Measurements from ENCODE around the gene SMIM12.

SMIM12 gene

DNA sequence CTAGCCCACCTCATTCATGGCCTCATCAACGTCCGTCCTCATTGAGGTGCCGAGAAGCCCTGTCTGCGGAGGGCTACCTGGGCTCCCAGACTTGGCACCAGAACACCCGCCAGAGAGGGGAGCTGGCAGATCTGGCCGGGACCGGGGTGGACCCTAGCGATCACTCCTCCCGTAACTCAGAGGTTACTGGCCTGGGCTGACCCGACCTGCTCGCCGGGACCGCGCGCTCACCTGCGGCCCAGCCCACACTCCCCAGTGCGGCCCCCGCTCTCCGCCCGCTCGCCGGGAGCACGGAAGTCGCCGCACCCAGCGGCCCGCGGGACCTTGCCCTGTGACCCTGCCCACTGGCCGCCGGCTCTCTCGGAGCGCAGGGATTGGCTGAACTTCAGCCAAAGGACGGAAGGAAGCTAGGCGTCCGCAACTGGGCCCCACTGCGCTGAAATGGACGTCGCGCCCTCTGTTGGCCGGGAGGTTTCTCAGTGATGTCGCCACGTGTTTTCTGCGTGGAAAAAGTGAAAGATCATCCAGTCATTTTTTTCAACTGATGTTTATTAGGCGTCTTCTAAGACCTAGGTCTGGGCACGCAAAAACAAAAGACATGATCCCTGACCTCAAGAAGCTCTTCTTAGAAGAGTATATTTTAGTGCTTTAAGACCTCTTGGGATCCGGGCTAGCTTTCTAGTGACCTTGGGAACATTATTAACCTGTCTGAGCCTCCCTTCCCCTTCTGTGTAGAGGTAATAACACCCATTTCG lies at the start of gene SMIM12:
Gene SMIM12, minus strand, starts transcription at position 304 of the 755 bp plus-strand sequence. CDS start 3,772 bp downstream, outside the sequence.
- H3K27ac Mint-ChIP-seq: peak within 1 kb of the TSS; percentile 93
- H3K9me3 Mint-ChIP-seq: no peaks in the 10 kb centered on the region
- peak within 1 kb of the TSS; percentile 93 for H3K4me3 Mint-ChIP-seq
- ATAC-seq (peak; percentile 92), DNase-seq (peak; percentile 94)
- no peaks in the 10 kb centered on the region for H3K27me3 Mint-ChIP-seq
- H3K4me1 Mint-ChIP-seq: peaks cover 64% of the 10 kb centered on the region
- peaks cover 15% of the 10 kb centered on the region for H3K36me3 Mint-ChIP-seq (ENCODE audit: low read depth)

GRCh38 chr1:34908369-34908768 lies 48.8 kb upstream of the SMIM12 start:
- Mint-ChIP-seq H3K9me3 (no peaks in the 10 kb centered on the region), H3K27me3 (no peaks in the 10 kb centered on the region), H3K4me1 (no peaks in the 10 kb centered on the region), H3K4me3 (no peak overlapping the region), H3K27ac (no peak overlapping the region), H3K36me3 (ENCODE audit: low read depth) (no peaks in the 10 kb centered on the region)
- DNase-seq (no peak), ATAC-seq (no peak)

- Mint-ChIP-seq H3K36me3 (ENCODE audit: low read depth) (no peaks in the 10 kb centered on the region), H3K4me1 (no peaks in the 10 kb centered on the region), H3K9me3 (no peaks in the 10 kb centered on the region), H3K27me3 (no peaks in the 10 kb centered on the region), H3K4me3 (no peak overlapping the region), H3K27ac (no peak overlapping the region)
- DNase-seq (no peak), ATAC-seq (no peak)
Observed at GRCh38 chr1:34907487-34908090, 48.0 kb upstream of the SMIM12 start.

GRCh38 chr1:34906756-34907155 lies 47.2 kb upstream of the SMIM12 start:
- Mint-ChIP-seq H3K9me3 (no peaks in the 10 kb centered on the region), H3K4me1 (no peaks in the 10 kb centered on the region), H3K27me3 (peaks cover 3% of the 10 kb centered on the region), H3K36me3 (ENCODE audit: low read depth) (no peaks in the 10 kb centered on the region), H3K27ac (no peak overlapping the region), H3K4me3 (no peak overlapping the region)
- ATAC-seq: no peak
- no peak for DNase-seq

DNA sequence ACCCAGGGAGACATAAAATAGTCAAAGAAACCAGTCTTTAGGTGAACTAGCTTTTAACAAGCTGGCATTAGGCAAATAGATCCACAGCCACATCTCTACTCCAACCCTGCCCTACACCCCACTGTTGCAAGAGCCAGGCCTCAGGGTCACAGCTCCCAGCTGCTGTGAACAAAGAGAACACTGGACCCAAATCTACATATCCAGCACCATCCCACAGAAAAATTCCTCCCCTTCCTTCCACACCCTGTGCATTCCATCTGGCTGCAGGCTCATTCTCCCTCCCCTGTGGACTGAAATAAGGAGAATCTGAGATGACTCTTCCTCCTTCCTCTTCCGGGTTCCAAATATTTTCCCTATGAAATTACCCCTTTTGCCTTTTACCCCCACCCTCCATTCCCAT lies 46.7 kb upstream of the SMIM12 start:
- H3K27ac Mint-ChIP-seq: no peak overlapping the region
- H3K4me3 Mint-ChIP-seq: no peak overlapping the region
- H3K4me1 Mint-ChIP-seq: no peaks in the 10 kb centered on the region
- no peaks in the 10 kb centered on the region for H3K9me3 Mint-ChIP-seq
- ATAC-seq: no peak
- no peaks in the 10 kb centered on the region for H3K36me3 Mint-ChIP-seq (ENCODE audit: low read depth)
- peaks cover 6% of the 10 kb centered on the region for H3K27me3 Mint-ChIP-seq
- no peak for DNase-seq

DNA sequence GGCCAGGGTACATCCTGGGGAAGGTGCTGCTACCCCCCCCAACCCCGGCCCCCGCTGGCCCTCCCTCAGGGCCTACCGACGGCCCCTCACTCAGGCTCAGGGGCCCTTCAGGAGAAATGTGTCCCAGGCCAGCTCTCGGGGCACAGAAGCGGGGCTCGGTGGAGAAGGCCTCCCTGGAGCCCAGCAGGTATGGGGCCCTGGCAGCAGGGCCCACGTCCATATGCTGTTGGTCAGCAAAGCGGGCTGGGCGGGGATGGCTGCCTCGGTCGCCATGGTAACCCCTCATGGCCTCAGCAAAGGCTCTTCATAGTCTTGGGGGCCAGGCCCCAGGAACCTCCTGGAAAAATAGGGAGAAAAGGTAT lies 45.5 kb upstream of the SMIM12 start:
- ATAC-seq (no peak), DNase-seq (no peak)
- Mint-ChIP-seq H3K27me3 (peaks cover 8% of the 10 kb centered on the region), H3K4me3 (no peak overlapping the region), H3K36me3 (ENCODE audit: low read depth) (no peaks in the 10 kb centered on the region), H3K27ac (no peak overlapping the region), H3K4me1 (no peaks in the 10 kb centered on the region), H3K9me3 (no peaks in the 10 kb centered on the region)

DNA sequence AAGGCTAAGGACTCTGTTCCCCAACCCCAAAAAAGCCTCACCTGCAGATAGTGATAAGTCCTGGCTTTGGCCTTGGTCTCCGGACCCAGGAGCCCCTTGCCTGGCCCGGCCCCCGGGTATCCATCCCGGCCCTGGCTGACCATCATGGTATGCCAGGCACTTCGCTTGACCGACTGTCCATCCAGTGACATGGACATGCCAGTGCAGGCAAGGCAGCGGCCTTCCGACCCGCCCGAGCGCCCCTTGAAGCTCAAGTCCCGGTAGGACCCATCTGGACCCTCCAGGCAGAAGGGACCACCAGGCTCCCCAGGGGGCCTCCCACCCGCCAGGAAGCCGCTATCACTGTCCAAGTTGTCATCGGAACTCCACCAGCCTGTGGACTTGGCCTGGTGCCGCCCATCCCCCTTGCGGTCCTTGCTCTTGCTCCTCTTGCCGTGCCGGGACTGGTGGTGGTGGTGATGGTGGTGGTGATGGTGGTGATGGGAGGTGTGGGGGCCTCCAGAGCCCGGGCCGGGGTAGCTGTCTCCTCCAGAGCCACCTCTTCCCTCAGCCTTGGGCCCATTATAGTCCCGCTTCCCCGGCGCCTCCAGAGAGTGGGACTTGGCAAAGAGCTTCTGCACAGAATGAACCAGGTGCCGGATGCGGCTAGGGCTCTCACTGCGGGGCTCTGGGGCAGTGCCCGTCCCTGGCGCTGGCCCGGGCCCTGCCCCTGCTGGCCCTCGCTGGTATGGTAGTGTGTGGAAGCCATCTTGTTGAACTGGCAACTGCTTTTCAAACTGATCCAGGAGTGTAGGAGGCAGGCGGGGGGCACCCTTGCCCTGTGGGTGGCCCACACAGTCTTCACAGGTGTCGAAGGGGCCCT lies 44.9 kb upstream of the SMIM12 start:
- H3K27ac Mint-ChIP-seq: no peak overlapping the region
- no peaks in the 10 kb centered on the region for H3K4me1 Mint-ChIP-seq
- no peaks in the 10 kb centered on the region for H3K36me3 Mint-ChIP-seq (ENCODE audit: low read depth)
- peaks cover 8% of the 10 kb centered on the region for H3K27me3 Mint-ChIP-seq
- no peak overlapping the region for H3K4me3 Mint-ChIP-seq
- DNase-seq (no peak), ATAC-seq (no peak)
- no peaks in the 10 kb centered on the region for H3K9me3 Mint-ChIP-seq

GRCh38 chr1:34901919-34902318 lies 42.4 kb upstream of the SMIM12 start:
- no peak overlapping the region for H3K4me3 Mint-ChIP-seq
- DNase-seq (no peak), ATAC-seq (no peak)
- H3K4me1 Mint-ChIP-seq: no peaks in the 10 kb centered on the region
- no peaks in the 10 kb centered on the region for H3K9me3 Mint-ChIP-seq
- H3K27me3 Mint-ChIP-seq: peaks cover 8% of the 10 kb centered on the region
- no peak overlapping the region for H3K27ac Mint-ChIP-seq
- H3K36me3 Mint-ChIP-seq (ENCODE audit: low read depth): no peaks in the 10 kb centered on the region

GRCh38 chr1:34900775-34901502 lies 41.4 kb upstream of the SMIM12 start:
- peaks cover 8% of the 10 kb centered on the region for H3K27me3 Mint-ChIP-seq
- H3K4me3 Mint-ChIP-seq: no peak overlapping the region
- no peak for ATAC-seq
- H3K36me3 Mint-ChIP-seq (ENCODE audit: low read depth): no peaks in the 10 kb centered on the region
- no peaks in the 10 kb centered on the region for H3K9me3 Mint-ChIP-seq
- H3K27ac Mint-ChIP-seq: no peak overlapping the region
- H3K4me1 Mint-ChIP-seq: no peaks in the 10 kb centered on the region
- no peak for DNase-seq

DNA sequence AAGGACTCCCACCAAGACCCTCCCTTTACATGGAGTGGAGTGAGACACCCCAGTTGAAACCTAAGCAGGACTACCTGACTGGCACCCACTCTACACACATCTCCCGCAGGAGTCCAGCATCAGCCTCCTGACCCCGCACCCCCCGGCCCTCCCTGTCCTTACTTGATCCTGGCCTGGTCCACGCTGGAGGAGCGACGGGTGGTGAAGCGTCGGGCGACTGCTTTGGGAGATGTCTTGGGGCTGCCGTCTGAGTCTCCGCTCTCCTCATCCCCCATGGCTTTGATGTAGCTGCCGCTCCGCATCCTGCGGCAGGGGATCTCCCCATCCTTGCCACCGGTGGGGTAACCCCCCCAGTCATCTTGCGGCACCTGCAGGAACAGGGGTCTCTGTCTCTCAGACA lies 40.4 kb upstream of the SMIM12 start:
- Mint-ChIP-seq H3K27ac (no peak overlapping the region), H3K4me3 (no peak overlapping the region), H3K9me3 (no peaks in the 10 kb centered on the region), H3K27me3 (peaks cover 8% of the 10 kb centered on the region), H3K4me1 (no peaks in the 10 kb centered on the region), H3K36me3 (ENCODE audit: low read depth) (no peaks in the 10 kb centered on the region)
- ATAC-seq: no peak
- no peak for DNase-seq

DNA sequence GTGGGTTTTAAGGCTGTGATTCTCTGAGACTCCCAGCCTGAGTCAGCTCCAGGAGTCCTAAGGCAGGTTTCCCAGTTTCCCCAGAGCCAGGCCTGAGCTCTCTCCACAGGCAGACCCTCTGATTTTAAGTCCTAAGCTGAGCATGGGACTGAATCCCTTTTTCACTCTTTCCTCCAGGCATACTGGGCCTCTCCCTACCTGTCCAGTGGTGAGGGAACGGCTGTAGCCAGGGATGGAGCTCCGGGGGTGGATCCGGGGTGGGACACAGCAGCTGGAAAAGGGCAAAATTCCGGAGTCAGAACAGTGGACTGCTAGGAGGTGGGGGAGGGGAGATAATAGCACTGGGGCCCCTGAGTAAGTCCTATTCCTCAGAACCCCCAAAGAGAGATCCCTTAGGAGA lies 39.9 kb upstream of the SMIM12 start:
- ATAC-seq (no peak), DNase-seq (no peak)
- no peak overlapping the region for H3K4me3 Mint-ChIP-seq
- H3K4me1 Mint-ChIP-seq: no peaks in the 10 kb centered on the region
- peaks cover 8% of the 10 kb centered on the region for H3K27me3 Mint-ChIP-seq
- no peak overlapping the region for H3K27ac Mint-ChIP-seq
- no peaks in the 10 kb centered on the region for H3K9me3 Mint-ChIP-seq
- H3K36me3 Mint-ChIP-seq (ENCODE audit: low read depth): no peaks in the 10 kb centered on the region

DNA sequence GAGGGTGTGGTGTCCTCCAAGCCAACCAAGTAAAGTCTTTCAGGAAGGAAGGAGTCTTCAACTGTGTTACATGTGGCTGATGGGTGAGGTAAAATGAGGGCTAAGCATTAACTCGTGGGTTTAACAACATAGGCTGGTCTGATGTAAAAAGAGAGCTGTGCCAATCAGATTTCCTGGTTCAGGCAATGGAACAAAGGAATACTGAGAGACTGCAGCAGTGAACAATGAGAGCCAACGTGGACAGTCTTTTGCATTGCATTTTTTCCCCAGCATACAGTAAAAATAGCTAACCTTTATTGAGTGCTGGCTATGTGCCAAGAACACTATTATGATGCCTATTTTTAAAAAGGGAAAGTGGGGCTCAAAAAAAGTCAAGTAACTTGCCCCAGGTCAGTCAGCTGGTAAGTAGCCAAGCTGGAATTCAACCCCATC lies 38.8 kb upstream of the SMIM12 start:
- Mint-ChIP-seq H3K27ac (no peak overlapping the region), H3K36me3 (ENCODE audit: low read depth) (no peaks in the 10 kb centered on the region), H3K4me3 (no peak overlapping the region), H3K9me3 (peaks cover under 1% of the 10 kb centered on the region), H3K4me1 (no peaks in the 10 kb centered on the region), H3K27me3 (peaks cover 8% of the 10 kb centered on the region)
- ATAC-seq: no peak
- no peak for DNase-seq

- Mint-ChIP-seq H3K9me3 (peaks cover 15% of the 10 kb centered on the region), H3K4me3 (no peak overlapping the region), H3K4me1 (no peaks in the 10 kb centered on the region), H3K27ac (no peak overlapping the region), H3K36me3 (ENCODE audit: low read depth) (peaks cover under 1% of the 10 kb centered on the region), H3K27me3 (peaks cover 5% of the 10 kb centered on the region)
- no peak for DNase-seq
- ATAC-seq: no peak
Observed at GRCh38 chr1:34896612-34897011, 37.1 kb upstream of the SMIM12 start.

GRCh38 chr1:34889705-34890104 lies 30.2 kb upstream of the SMIM12 start:
- H3K27me3 Mint-ChIP-seq: peaks cover 17% of the 10 kb centered on the region
- peaks cover 17% of the 10 kb centered on the region for H3K9me3 Mint-ChIP-seq

More at GRCh38 chr1:34889705-34890104, 30.2 kb upstream of the SMIM12 start:
- no peak for DNase-seq
- H3K36me3 Mint-ChIP-seq (ENCODE audit: low read depth): peaks cover 2% of the 10 kb centered on the region
- no peak for ATAC-seq
- H3K4me1 Mint-ChIP-seq: peaks cover 3% of the 10 kb centered on the region
- no peak overlapping the region for H3K4me3 Mint-ChIP-seq
- no peak overlapping the region for H3K27ac Mint-ChIP-seq

Measured in activated naive CD8-positive, alpha-beta T cell treated with anti-CD3 and anti-CD28 coated beads, Interleukin-2, amount 50 U/mL, for 24 hours (primary cell).